Smooth muscle cell (in vitro differentiated cells): Measurements from ENCODE around the gene CHRNB1. TPM values are rescaled to one million over a fixed set of nuclear protein-coding genes. Genes with fewer than 3 reads are reported as not detected.

Experiments
- DNase-seq: peaks from one replicate; lab custom pipeline; 2025; ENCODE audit not compliant: unreplicated experiment; lab: John Stamatoyannopoulos, UW
- H2AFZ ChIP-seq: fragments of 200-600 bp; sonication (generic); 2 replicates; pipeline ENCODE4 v1.6.0; 2016; ENCODE audit warnings: antibody characterized with exemption, low read depth, mild to moderate bottlenecking
- H3F3A ChIP-seq: fragments of 200-600 bp; sonication (generic); 2 replicates; pipeline ENCODE4 v1.6.0; 2017; ENCODE audit warnings: antibody characterized with exemption, low read depth
- H3K27ac ChIP-seq: fragments of 200-600 bp; sonication (generic); 2 replicates; pipeline ENCODE4 v1.5.1; 2016; ENCODE audit warnings: low read depth, mild to moderate bottlenecking
- H3K27me3 ChIP-seq: fragments of 200-600 bp; sonication (generic); 2 replicates; pipeline ENCODE4 v1.6.1; 2016; ENCODE audit warnings: low read depth, mild to moderate bottlenecking
- H3K36me3 ChIP-seq: fragments of 200-600 bp; sonication (generic); 2 replicates; pipeline ENCODE4 v1.5.1; 2016; ENCODE audit warnings: low read depth
- H3K4me1 ChIP-seq: fragments of 200-600 bp; sonication (generic); 2 replicates; pipeline ENCODE4 v1.5.1; 2016; ENCODE audit warnings: low read depth
- H3K4me2 ChIP-seq: fragments of 200-600 bp; sonication (generic); 2 replicates; pipeline ENCODE4 v1.6.0; 2016; ENCODE audit warnings: mild to moderate bottlenecking
- H3K4me3 ChIP-seq: fragments of 200-600 bp; sonication (generic); 2 replicates; pipeline ENCODE4 v1.5.1; 2016; ENCODE audit warnings: mild to moderate bottlenecking
- H3K79me2 ChIP-seq: fragments of 200-600 bp; sonication (generic); 2 replicates; pipeline ENCODE4 v1.6.0; 2016; ENCODE audit warnings: low read depth, mild to moderate bottlenecking
- H3K9ac ChIP-seq: fragments of 200-600 bp; sonication (generic); 2 replicates; pipeline ENCODE4 v1.6.0; 2016; ENCODE audit warnings: low read depth
- H3K9me3 ChIP-seq: fragments of 200-600 bp; sonication (generic); replicated peaks from 2 replicates; pipeline ENCODE4 v1.5.1; 2016; ENCODE audit warnings: low read depth
- H4K20me1 ChIP-seq: fragments of 200-600 bp; sonication (generic); 2 replicates; pipeline ENCODE4 v1.6.0; 2016; ENCODE audit warnings: low read depth
- WGBS: methylation state at CpG from one replicate; pipeline ENCODE4 v1.1.7; 2016; ENCODE audit warnings: low lambda C conversion rate; 5-methylcytosine and 5-hydroxymethylcytosine counted together
- polyA plus RNA-seq: library from polyadenylated mRNA; unstranded; fragments of >200 nt; fragmentation: Nextera tagmentation; extraction: Ambion mirVana; gene quantifications from 2 replicates; pipeline ENCODE4 v1.2.1, GENCODE V29; 2016
- total RNA-seq: library from RNA; depleted of rRNA; stranded (reverse); fragments of >200 nt; gene quantifications from 2 replicates; pipeline ENCODE4 v1.2.3, GENCODE V29; 2014
- TF ChIP-seq, protein P1 (sequence below): fragments of 200-600 bp; sonication (generic); IDR thresholded peaks from 2 replicates; pipeline ENCODE4 v1.5.1; 2017; ENCODE audit warnings: borderline replicate concordance, mild to moderate bottlenecking, antibody characterized with exemption; ENCODE audit not compliant: insufficient read depth, poor library complexity, severe bottlenecking

Gene CHRNB1
- total and polyA plus RNA-seq, 2 experiments from 2014 or later = 12.2 to 19.0 TPM

DNA sequence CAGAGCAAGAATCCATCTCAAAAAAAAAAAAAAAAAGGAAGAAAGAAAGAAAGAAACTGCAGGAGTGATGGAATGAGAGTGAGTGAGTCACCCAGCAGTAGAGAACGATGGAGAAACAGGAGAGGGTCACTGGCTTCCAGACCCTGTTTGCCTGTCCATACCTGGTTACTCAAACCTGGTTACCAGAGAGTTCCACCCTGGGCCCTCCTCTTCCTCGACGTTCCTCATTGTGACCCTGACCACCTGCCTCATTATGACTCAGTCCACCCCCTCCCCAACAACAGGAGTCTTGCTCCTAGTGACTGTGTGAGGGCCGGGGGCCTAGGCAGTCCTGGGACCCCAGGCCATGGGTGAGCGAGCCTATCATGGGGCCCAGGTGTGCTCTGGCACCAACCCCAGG lies 16.3 kb upstream of the CHRNB1 start, which contains the start of gene SPEM3:
TSS of gene SPEM3 (plus strand) at position 301 of the 400 bp plus-strand sequence. CDS start at position 347, 46 bp downstream.
- H3K9ac ChIP-seq = no peak within 1 kb of the TSS
- TF ChIP-seq, protein P1, sequence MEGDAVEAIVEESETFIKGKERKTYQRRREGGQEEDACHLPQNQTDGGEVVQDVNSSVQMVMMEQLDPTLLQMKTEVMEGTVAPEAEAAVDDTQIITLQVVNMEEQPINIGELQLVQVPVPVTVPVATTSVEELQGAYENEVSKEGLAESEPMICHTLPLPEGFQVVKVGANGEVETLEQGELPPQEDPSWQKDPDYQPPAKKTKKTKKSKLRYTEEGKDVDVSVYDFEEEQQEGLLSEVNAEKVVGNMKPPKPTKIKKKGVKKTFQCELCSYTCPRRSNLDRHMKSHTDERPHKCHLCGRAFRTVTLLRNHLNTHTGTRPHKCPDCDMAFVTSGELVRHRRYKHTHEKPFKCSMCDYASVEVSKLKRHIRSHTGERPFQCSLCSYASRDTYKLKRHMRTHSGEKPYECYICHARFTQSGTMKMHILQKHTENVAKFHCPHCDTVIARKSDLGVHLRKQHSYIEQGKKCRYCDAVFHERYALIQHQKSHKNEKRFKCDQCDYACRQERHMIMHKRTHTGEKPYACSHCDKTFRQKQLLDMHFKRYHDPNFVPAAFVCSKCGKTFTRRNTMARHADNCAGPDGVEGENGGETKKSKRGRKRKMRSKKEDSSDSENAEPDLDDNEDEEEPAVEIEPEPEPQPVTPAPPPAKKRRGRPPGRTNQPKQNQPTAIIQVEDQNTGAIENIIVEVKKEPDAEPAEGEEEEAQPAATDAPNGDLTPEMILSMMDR = no peak
- H4K20me1 ChIP-seq = no peaks in the 10 kb centered on the region
- 84% methylated on average over 5 of the region's 5 CpGs for WGBS
- H3K79me2 ChIP-seq = no peaks in the 10 kb centered on the region
- H3K36me3 ChIP-seq = no peaks in the 10 kb centered on the region
- H2AFZ ChIP-seq = no peak within 1 kb of the TSS
- H3K9me3 ChIP-seq = no peaks in the 10 kb centered on the region
- no peak within 1 kb of the TSS for H3K4me3 ChIP-seq
- no peak within 1 kb of the TSS for H3K4me2 ChIP-seq
- H3K27me3 ChIP-seq = no peaks in the 10 kb centered on the region
- DNase-seq = no peak
- H3F3A ChIP-seq = no peaks in the 10 kb centered on the region
- no peaks in the 10 kb centered on the region for H3K4me1 ChIP-seq
- no peak within 1 kb of the TSS for H3K27ac ChIP-seq

DNA sequence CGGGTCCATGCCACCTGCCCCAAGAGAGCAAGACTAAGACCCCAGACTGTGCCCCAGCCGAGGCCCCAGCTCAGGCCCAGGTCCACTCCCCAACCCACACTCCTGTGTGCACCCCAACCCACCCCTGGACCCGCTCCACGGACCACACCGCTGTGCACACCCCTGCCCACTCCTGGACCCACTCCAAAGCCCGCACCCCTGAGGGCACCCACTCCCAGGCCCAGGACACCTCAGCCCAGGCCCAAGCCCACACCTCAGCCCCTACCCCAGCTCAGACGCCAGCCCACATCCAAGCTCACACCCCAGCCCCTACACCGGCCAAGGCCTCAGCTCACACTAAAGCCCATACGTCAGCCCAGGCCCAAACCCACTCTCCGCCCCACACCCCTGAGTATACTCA lies 15.1 kb upstream of the CHRNB1 start:
- H3K9ac ChIP-seq = no peak overlapping the region
- H3K4me1 ChIP-seq = no peaks in the 10 kb centered on the region
- H3K4me3 ChIP-seq = no peak overlapping the region
- H3K27ac ChIP-seq = no peak overlapping the region
- no peaks in the 10 kb centered on the region for H3K36me3 ChIP-seq
- no peaks in the 10 kb centered on the region for H4K20me1 ChIP-seq
- no peaks in the 10 kb centered on the region for H3K79me2 ChIP-seq
- TF ChIP-seq, protein P1 = no peak
- no peaks in the 10 kb centered on the region for H3K27me3 ChIP-seq
- 94% methylated on average over 3 of the region's 10 CpGs for WGBS
- H3K4me2 ChIP-seq = no peak overlapping the region
- no peaks in the 10 kb centered on the region for H3F3A ChIP-seq
- DNase-seq = no peak
- no peaks in the 10 kb centered on the region for H3K9me3 ChIP-seq
- no peak overlapping the region for H2AFZ ChIP-seq

DNA sequence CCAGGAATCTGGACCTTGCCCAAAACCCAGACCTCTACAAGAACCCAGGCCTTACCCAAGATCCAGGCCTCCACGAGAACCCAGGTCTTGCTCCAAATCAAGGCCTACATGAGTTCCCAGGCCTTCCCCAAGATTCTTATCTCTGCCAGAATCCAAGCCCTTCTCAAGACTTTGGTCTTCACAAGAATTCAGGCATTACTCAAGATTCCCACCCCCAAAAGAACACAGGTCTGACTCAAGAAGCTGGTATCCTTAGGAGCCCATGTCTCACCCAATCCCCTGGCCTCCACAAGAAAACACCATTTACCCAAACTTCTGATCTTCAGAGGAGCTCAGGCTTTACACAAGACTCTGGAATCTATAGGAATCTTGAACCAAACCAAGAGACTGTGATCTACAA lies 13.6 kb upstream of the CHRNB1 start:
- Histone ChIP-seq H3K4me3 (no peak overlapping the region), H3K9ac (no peak overlapping the region), H4K20me1 (no peaks in the 10 kb centered on the region), H3K4me1 (no peaks in the 10 kb centered on the region), H3K27ac (no peak overlapping the region), H3F3A (no peaks in the 10 kb centered on the region), H2AFZ (no peak overlapping the region), H3K9me3 (no peaks in the 10 kb centered on the region), H3K4me2 (no peak overlapping the region), H3K27me3 (no peaks in the 10 kb centered on the region), H3K36me3 (no peaks in the 10 kb centered on the region), H3K79me2 (no peaks in the 10 kb centered on the region)
- TF ChIP-seq, protein P1 = no peak
- no peak for DNase-seq
- 84% methylated on average over 1 of the region's 1 CpG for WGBS

DNA sequence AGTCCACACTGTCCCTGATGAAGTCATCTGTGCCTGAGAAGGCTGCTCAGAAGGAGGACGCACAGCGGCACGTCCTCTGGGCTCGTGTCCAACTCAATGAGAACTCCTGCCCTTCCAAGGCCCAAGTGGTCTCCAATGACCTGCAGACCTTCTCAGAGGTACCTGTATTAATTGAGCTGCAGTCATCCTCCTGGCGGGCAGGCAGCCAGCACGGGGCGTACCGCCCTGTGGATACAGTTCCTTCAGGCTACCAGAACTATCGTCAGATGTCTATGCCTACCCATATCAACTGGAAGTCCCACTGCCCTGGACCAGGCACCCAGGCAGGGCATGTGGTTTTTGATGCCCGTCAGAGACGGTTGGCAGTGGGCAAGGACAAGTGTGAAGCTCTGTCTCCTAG lies 12.6 kb upstream of the CHRNB1 start:
- H3K27me3 ChIP-seq = no peaks in the 10 kb centered on the region
- no peak overlapping the region for H2AFZ ChIP-seq
- H4K20me1 ChIP-seq = no peaks in the 10 kb centered on the region
- H3K9me3 ChIP-seq = no peaks in the 10 kb centered on the region
- no peak overlapping the region for H3K9ac ChIP-seq
- H3K27ac ChIP-seq = no peak overlapping the region
- no peaks in the 10 kb centered on the region for H3K79me2 ChIP-seq
- no peak for DNase-seq
- H3K36me3 ChIP-seq = no peaks in the 10 kb centered on the region
- WGBS = 93% methylated on average over 11 of the region's 11 CpGs
- no peaks in the 10 kb centered on the region for H3F3A ChIP-seq
- TF ChIP-seq, protein P1 = no peak
- peaks cover 2% of the 10 kb centered on the region for H3K4me1 ChIP-seq
- no peak overlapping the region for H3K4me3 ChIP-seq
- H3K4me2 ChIP-seq = no peak overlapping the region
